Subcutaneous abdominal adipose tissue (tissue), 5 donors: Measurements from ENCODE around the gene TMEM14C.

ENCODE experiments used
- H3K27ac ChIP-seq: one replicate; pipeline ENCODE4 v1.7.0; 2013; ENCODE audit warnings: low read depth, mild to moderate bottlenecking, inconsistent platforms, low read length, moderate library complexity
- H3K27me3 ChIP-seq, 5 donors: one replicate each; pipeline ENCODE4 v1.7.0; 2013; ENCODE audit warnings: low read length in 5 of 5, inconsistent platforms in 1 of 5; ENCODE audit not compliant: control insufficient read depth in 5 of 5, insufficient read depth in 4 of 5
- H3K36me3 ChIP-seq, 5 donors: one replicate each; pipeline ENCODE4 v1.7.0; 2013; ENCODE audit warnings: low read length in 5 of 5; ENCODE audit not compliant: control insufficient read depth in 5 of 5, insufficient read depth in 5 of 5
- H3K4me1 ChIP-seq, 5 donors: one replicate each; pipeline ENCODE4 v1.7.0; 2013; ENCODE audit warnings: low read length in 5 of 5, mild to moderate bottlenecking in 3 of 5, moderate library complexity in 1 of 5; ENCODE audit not compliant: control insufficient read depth in 5 of 5, insufficient read depth in 5 of 5
- H3K4me3 ChIP-seq, 5 donors: one replicate each; pipeline ENCODE4 v1.7.0; 2013; ENCODE audit warnings: low read length in 5 of 5, low read depth in 1 of 5
- H3K9ac ChIP-seq, 5 donors: one replicate each; pipeline ENCODE4 v1.7.0; 2013; ENCODE audit warnings: low read length in 5 of 5, mild to moderate bottlenecking in 4 of 5, moderate library complexity in 3 of 5
- H3K9me3 ChIP-seq, 5 donors: one replicate each; pipeline ENCODE4 v1.7.0; 2013; ENCODE audit warnings: low read length in 5 of 5; ENCODE audit not compliant: control insufficient read depth in 5 of 5
- donor health status: healthy.
- donor health status: healthy.
- donor health status: healthy.
- donor health status: healthy.
- donor health status: healthy.

The TMEM14C gene

DNA sequence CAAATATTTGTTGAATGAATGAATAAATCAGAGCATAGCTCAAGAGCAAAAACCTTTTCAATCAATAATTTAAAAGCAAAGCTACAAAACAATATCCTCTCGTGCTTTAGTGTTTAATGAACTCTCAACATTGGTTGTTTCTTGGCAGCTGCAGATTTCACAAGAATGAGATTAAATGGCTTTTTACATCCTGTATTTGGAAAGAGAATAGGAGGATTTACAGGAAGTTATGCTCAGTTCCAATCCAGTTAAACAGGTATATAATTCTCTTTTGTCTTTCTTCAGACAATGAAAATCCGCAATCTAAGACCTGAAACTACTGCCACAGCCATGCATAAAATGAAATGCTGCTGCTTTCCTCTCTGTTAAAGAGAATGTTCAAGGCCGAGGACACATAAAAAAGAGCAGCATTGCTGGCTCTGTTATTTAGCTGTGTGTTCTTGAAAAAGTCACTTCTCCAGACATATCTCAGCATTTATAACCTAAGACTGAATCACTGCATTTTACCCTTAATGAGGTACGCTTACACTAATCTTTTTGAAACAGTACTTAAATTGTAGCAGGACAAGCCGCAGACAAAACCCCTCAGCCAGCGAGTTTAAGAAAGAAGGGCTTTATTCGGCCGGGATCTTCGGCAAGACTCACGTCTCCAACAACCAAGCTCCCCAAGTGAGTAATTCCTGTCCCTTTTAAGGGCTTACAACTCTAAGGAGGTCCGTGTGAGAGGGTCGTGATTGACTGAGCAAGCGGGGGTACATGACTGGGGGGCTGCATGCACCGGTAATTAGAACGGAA is 32.0 kb upstream of the TMEM14C start:
- Histone ChIP-seq H3K36me3 (no peaks in the 10 kb centered on the region), H3K27ac (no peak overlapping the region), H3K9me3 (no peaks in the 10 kb centered on the region), H3K9ac (no peak overlapping the region), H3K27me3 (peaks cover 0 to 4% (median 2%) of the 10 kb centered on the region in 5 donors), H3K4me3 (no peak overlapping the region), H3K4me1 (peaks cover 2 to 23% (median 20%) of the 10 kb centered on the region in 5 donors)

DNA sequence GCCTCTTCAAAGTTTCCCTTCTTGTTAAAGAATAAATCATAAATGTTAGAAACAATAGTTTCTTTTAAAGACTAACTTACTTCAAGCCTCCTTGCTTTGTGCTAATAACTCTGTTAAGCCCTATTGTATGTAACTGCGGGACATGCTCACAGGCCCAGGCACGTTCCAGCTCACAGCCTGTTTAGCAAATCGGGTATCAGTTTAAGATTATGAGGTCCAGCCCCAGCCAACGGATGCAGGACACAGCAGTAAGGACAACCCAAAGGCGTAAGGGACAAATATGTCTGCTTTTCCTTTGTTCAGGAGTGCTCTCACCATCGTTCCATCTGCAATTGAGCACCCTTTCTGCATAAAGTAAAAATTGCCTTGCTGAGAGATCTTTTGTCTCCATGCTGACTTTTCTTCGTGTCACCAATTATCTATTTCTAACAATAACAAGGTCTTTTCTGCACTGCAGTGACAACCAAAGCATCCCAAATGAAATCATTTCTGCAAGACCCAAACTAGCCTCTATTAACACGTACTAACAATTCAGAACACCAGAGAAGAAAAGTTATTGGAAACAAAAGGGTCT is 29.8 kb upstream of the TMEM14C start:
- peaks cover 0 to 5% (median 3%) of the 10 kb centered on the region in 5 donors for H3K36me3 ChIP-seq
- H3K9me3 ChIP-seq, result no peaks in the 10 kb centered on the region
- peak overlapping the region in 1 of 5 donors; percentile 99 for H3K9ac ChIP-seq
- H3K4me3 ChIP-seq, result peak overlapping the region; percentile 88 to 100 (median 99)
- peaks cover 2 to 34% (median 29%) of the 10 kb centered on the region in 5 donors for H3K4me1 ChIP-seq
- no peaks in the 10 kb centered on the region for H3K27me3 ChIP-seq
- no peak overlapping the region for H3K27ac ChIP-seq

DNA sequence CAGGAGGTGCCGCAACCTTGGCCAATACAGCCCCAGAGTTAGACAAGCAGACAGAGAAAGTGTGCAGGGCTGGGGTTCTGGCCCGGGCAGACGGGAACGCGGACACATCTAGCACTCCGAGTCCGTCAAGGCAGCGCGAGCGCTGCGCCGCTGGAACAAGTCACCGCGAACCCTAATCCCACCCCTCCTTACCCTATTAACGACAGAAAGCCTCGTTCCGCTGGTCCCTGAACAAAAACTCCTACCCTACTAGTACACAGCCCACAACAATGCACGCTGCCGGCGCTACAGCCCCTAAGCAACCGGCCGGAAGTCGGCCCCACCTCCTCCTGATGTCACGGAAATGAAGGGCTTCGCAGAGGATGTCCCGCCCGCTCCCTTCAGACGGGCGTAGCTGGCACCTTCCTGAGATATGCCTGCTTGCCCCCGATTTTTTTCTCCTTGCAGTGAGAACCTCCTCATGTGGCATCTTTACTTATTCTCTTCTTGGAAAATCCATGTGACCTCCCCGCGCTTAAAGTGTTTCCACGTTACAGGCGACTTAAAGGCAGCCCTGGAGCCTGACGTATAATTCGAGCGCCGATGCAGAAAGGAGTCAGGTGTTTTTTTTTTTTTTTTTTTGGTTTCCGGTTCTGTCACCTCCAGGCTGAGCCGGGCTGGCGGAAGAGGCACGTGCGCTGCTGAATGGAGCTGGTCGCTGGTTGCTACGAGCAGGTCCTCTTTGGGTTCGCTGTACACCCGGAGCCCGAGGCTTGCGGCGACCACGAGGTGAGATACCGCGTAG is 28.4 kb upstream of the TMEM14C start, which contains the start of the genes C6orf52 and PAK1IP1:
Gene C6orf52 (minus strand): TSS at position 315 of the 784 bp plus-strand sequence. CDS start 7,066 bp downstream, outside the sequence.
Gene PAK1IP1 (plus strand): TSS at position 671 of the 784 bp plus-strand sequence. CDS start 14 bp downstream, at position 685.
- no peaks in the 10 kb centered on the region for H3K9me3 ChIP-seq
- H3K4me1 ChIP-seq, result peaks cover 4 to 42% (median 33%) of the 10 kb centered on the region in 5 donors
- H3K27me3 ChIP-seq, result no peaks in the 10 kb centered on the region
- peak within 1 kb of the TSS; percentile 92 to 99 (median 98) for H3K9ac ChIP-seq
- peak within 1 kb of the TSS; percentile 98 for H3K27ac ChIP-seq
- H3K36me3 ChIP-seq, result peaks cover 8 to 16% (median 13%) of the 10 kb centered on the region in 5 donors
- peak within 1 kb of the TSS; percentile 88 to 100 (median 99) for H3K4me3 ChIP-seq

DNA sequence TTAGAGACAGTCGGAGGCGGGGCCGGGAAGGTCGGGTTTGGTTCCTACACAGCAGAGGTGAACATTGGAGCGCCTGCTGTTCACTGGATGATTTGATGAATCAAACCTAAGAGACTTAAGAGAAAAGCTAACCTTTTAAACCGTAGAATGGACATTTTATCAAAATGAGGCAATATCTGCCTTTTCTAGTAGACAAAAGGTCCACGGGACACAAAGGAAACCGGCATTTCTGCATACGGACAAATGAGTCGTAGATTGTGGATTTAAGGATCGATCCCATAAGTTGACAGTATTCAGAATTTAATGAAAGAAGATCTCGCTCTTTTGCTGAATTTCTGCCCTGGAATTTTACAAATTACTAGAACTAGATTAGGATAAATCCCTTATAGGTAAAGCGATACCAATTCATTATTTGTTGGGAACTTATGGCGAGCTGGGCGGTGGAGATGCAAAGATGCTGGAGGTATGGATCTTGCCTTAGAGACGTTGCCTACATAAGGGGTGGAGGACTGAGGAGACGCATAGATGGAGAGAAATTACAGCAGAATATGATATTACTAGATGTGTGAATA is 27.7 kb upstream of the TMEM14C start:
- H3K9me3 ChIP-seq, result no peaks in the 10 kb centered on the region
- H3K4me3 ChIP-seq, result peak overlapping the region; percentile 88 to 100 (median 99)
- peaks cover 8 to 21% (median 13%) of the 10 kb centered on the region in 5 donors for H3K36me3 ChIP-seq
- peak overlapping the region; percentile 98 for H3K27ac ChIP-seq
- H3K27me3 ChIP-seq, result no peaks in the 10 kb centered on the region
- H3K4me1 ChIP-seq, result peaks cover 4 to 43% (median 33%) of the 10 kb centered on the region in 5 donors
- peak overlapping the region; percentile 92 to 99 (median 98) for H3K9ac ChIP-seq

DNA sequence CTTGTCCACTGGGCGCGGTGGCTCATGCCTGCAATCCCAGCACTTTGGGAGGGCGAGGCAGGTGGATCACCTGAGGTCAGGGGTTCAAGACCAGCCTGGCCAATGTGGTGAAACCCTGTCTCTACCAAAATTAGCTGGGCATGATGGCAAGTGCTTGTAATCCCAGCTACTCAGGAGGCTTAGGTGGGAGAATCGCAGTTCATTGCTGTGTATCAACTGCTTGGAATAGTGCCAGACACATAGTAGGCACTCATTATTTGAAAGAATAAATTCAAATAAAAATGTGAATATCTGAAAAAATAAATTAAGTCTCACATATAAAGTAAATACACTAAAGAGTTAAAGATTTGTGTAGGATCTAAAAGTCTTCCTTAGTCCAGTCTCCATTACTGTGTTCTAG is 26.2 kb upstream of the TMEM14C start:
- no peak overlapping the region for H3K4me3 ChIP-seq
- H3K27me3 ChIP-seq, result no peaks in the 10 kb centered on the region
- no peaks in the 10 kb centered on the region for H3K9me3 ChIP-seq
- peaks cover 4 to 43% (median 33%) of the 10 kb centered on the region in 5 donors for H3K4me1 ChIP-seq
- no peak overlapping the region for H3K9ac ChIP-seq
- H3K27ac ChIP-seq, result no peak overlapping the region
- peaks cover 16 to 30% (median 22%) of the 10 kb centered on the region in 5 donors for H3K36me3 ChIP-seq

DNA sequence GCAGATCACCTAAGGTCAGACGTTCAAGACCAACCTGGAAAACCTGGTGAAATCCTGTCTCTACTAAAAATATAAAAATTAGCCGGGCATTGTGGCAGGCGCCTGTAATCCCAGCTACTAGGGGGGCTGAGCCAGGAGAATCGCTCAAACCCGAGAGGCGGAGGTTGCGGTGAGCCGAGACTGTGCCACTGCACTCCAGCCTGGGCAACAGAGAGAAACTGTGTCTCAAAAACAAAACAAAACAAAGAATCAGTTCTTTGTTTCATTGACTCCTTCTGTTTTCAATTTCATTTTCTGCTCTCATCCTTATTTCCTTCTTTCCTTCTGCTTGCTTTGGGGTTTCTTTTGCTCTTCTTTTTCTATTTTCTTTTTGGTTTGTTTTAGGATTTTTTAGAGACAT is 8.9 kb upstream of the TMEM14C start:
- Histone ChIP-seq H3K27me3 (no peaks in the 10 kb centered on the region), H3K36me3 (peaks cover 8 to 13% (median 10%) of the 10 kb centered on the region in 5 donors), H3K9me3 (peaks cover 0 to 3% (median 0%) of the 10 kb centered on the region in 5 donors), H3K4me3 (no peak overlapping the region), H3K4me1 (no peaks in the 10 kb centered on the region), H3K27ac (no peak overlapping the region), H3K9ac (no peak overlapping the region)

DNA sequence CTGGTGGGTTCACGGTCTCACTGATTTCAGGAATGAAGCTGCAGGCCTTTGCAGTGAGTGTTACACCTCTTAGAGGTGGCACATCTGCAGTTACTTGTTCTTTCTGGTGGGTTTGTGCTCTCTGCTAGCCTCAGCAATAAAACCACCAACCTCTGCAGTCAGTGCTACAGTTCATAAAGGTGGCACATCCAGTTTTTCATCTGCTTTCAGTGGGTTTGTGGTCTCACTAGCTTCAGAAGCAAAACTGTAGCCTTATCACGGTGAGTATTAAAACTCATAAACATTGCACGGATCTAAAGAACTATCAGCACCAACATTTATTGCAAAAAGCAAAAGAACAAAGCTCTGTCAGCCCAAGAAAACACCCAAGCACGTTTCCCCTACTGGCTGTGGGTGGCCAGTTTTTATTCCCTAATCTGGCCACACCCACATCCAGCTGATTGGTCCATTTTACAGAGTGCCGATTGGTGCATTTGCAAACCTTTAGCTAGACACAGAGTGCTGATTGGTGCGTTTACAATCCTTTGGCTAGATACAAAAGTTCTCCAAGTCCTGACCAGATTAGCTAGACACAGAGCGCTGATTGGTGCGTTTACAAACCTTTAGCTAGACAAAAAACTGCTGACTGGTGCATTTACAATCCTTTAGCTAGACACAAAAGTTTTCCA is 3.4 kb upstream of the TMEM14C start:
- Histone ChIP-seq H3K9ac (peak overlapping the region in 1 of 5 donors; percentile 50), H3K4me1 (peaks cover 4 to 31% (median 25%) of the 10 kb centered on the region in 5 donors), H3K36me3 (no peaks in the 10 kb centered on the region), H3K4me3 (peak overlapping the region; percentile 2 to 81 (median 68)), H3K27me3 (no peaks in the 10 kb centered on the region), H3K27ac (no peak overlapping the region), H3K9me3 (peaks cover 0 to 3% (median 0%) of the 10 kb centered on the region in 5 donors)

DNA sequence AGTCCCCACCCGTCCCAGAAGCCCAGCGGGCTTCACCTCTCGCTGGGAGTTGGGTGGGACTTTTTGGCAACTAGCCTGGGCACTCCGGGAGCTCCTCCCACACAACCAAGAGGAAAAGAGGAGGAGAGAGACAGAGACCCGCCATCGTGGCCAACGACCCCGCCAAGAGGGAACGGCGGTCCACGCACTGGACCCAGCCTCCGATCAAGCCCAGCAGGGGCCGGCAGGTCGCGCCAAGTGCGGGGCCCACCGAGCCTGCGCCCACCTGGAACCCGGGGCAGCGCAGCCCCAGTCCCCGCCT is 3.0 kb upstream of the TMEM14C start:
- Histone ChIP-seq H3K27me3 (no peaks in the 10 kb centered on the region), H3K4me1 (peaks cover 4 to 36% (median 30%) of the 10 kb centered on the region in 5 donors), H3K9ac (peak overlapping the region in 4 of 5 donors; percentile 49 to 59 (median 54)), H3K9me3 (peaks cover 0 to 3% (median 0%) of the 10 kb centered on the region in 5 donors), H3K27ac (peak overlapping the region; percentile 30), H3K4me3 (peak overlapping the region; percentile 2 to 81 (median 68)), H3K36me3 (peaks cover 0 to 4% (median 0%) of the 10 kb centered on the region in 5 donors)
